ENCODE results near the gene KCNH1. TPM values are rescaled to one million over a fixed set of nuclear protein-coding genes. Genes with fewer than 3 reads are reported as not detected.

The KCNH1 gene
- total RNA-seq, 1 donor from 2014 or later, result 0.21 TPM

DNA sequence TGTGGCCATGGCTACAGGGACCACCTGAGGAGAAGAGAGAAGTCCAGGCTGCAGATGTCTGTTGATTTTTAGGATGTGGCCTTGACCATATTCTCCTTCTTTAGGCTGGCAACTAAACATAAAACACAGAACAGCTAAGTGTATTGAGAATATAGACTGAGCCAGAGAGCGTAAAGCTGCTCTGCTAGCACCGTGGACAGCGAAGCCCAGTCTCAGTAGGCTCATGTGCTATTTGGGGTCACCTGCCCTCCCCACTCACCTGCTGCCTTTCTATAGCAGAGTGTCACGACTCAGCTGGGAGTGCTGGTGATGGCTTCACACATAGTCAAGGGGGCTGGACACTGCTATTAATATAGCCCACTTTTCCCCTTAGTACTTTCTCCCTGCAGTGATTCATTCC lies 278.5 kb downstream of the KCNH1 start:
- no peak overlapping the region for H3K4me3 Mint-ChIP-seq
- TF ChIP-seq, protein P1, sequence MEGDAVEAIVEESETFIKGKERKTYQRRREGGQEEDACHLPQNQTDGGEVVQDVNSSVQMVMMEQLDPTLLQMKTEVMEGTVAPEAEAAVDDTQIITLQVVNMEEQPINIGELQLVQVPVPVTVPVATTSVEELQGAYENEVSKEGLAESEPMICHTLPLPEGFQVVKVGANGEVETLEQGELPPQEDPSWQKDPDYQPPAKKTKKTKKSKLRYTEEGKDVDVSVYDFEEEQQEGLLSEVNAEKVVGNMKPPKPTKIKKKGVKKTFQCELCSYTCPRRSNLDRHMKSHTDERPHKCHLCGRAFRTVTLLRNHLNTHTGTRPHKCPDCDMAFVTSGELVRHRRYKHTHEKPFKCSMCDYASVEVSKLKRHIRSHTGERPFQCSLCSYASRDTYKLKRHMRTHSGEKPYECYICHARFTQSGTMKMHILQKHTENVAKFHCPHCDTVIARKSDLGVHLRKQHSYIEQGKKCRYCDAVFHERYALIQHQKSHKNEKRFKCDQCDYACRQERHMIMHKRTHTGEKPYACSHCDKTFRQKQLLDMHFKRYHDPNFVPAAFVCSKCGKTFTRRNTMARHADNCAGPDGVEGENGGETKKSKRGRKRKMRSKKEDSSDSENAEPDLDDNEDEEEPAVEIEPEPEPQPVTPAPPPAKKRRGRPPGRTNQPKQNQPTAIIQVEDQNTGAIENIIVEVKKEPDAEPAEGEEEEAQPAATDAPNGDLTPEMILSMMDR (conservative IDR thresholded peaks at IDR 0.05), result no peak
- H3K27ac Mint-ChIP-seq (ENCODE audit: unreplicated experiment), result no peak overlapping the region
- H3K27me3 Mint-ChIP-seq (ENCODE audit: low read depth), result peaks cover 3% of the 10 kb centered on the region
- H3K4me1 Mint-ChIP-seq, result peaks cover 13% of the 10 kb centered on the region
- no peak for DNase-seq (ENCODE audit: low read depth, low spot score)
- H3K36me3 Mint-ChIP-seq (ENCODE audit: low read depth), result no peaks in the 10 kb centered on the region
- H3K9me3 Mint-ChIP-seq, result no peaks in the 10 kb centered on the region

DNA sequence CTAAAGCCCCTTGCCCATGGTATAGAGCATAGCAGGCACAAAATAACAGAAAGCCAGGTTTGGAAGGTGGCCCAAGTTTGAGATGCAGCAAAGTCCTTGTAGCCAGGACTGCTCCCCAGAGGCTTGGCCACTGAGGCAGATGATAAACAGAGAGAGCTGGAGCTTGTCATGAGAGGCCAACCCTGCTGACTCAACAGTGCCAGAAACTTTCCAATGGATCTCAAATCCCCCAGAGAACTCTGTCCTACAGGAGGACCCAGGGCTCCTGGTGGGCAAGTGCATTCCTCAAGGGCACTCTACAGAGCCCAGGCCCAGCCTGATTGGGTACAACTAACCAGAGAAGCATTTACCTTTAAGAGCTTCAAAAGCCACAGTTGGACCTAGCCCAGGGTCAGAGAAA lies 280.7 kb downstream of the KCNH1 start:
- no peaks in the 10 kb centered on the region for H3K9me3 Mint-ChIP-seq
- DNase-seq (ENCODE audit: low read depth, low spot score), result no peak
- H3K4me3 Mint-ChIP-seq, result no peak overlapping the region
- no peaks in the 10 kb centered on the region for H3K36me3 Mint-ChIP-seq (ENCODE audit: low read depth)
- H3K27me3 Mint-ChIP-seq (ENCODE audit: low read depth), result peaks cover 3% of the 10 kb centered on the region
- peaks cover 14% of the 10 kb centered on the region for H3K4me1 Mint-ChIP-seq
- H3K27ac Mint-ChIP-seq (ENCODE audit: unreplicated experiment), result no peak overlapping the region
- TF ChIP-seq, protein P1 (conservative IDR thresholded peaks at IDR 0.05), result no peak

GRCh38 chr1:210850556-210850955 lies 283.4 kb downstream of the KCNH1 start:
- TF ChIP-seq, protein P1 (conservative IDR thresholded peaks at IDR 0.05), result no peak
- H3K27ac Mint-ChIP-seq (ENCODE audit: unreplicated experiment), result no peak overlapping the region
- H3K27me3 Mint-ChIP-seq (ENCODE audit: low read depth), result peaks cover 3% of the 10 kb centered on the region
- DNase-seq (ENCODE audit: low read depth, low spot score), result no peak
- no peaks in the 10 kb centered on the region for H3K9me3 Mint-ChIP-seq
- H3K4me3 Mint-ChIP-seq, result no peak overlapping the region
- H3K4me1 Mint-ChIP-seq, result peaks cover 5% of the 10 kb centered on the region
- H3K36me3 Mint-ChIP-seq (ENCODE audit: low read depth), result no peaks in the 10 kb centered on the region

GRCh38 chr1:210848474-210848873 lies 285.5 kb downstream of the KCNH1 start:
- no peak overlapping the region for H3K4me3 Mint-ChIP-seq
- no peak for DNase-seq (ENCODE audit: low read depth, low spot score)
- no peak overlapping the region for H3K27ac Mint-ChIP-seq (ENCODE audit: unreplicated experiment)
- TF ChIP-seq, protein P1 (conservative IDR thresholded peaks at IDR 0.05), result no peak
- H3K27me3 Mint-ChIP-seq (ENCODE audit: low read depth), result no peaks in the 10 kb centered on the region
- H3K36me3 Mint-ChIP-seq (ENCODE audit: low read depth), result no peaks in the 10 kb centered on the region
- H3K4me1 Mint-ChIP-seq, result peaks cover 5% of the 10 kb centered on the region
- no peaks in the 10 kb centered on the region for H3K9me3 Mint-ChIP-seq

GRCh38 chr1:210841926-210842625 lies 291.9 kb downstream of the KCNH1 start:
- H3K27me3 Mint-ChIP-seq (ENCODE audit: low read depth), result peaks cover 3% of the 10 kb centered on the region
- DNase-seq (ENCODE audit: low read depth, low spot score), result no peak
- H3K27ac Mint-ChIP-seq (ENCODE audit: unreplicated experiment), result no peak overlapping the region
- no peaks in the 10 kb centered on the region for H3K4me1 Mint-ChIP-seq
- H3K36me3 Mint-ChIP-seq (ENCODE audit: low read depth), result no peaks in the 10 kb centered on the region
- TF ChIP-seq, protein P1 (conservative IDR thresholded peaks at IDR 0.05), result no peak
- no peaks in the 10 kb centered on the region for H3K9me3 Mint-ChIP-seq
- H3K4me3 Mint-ChIP-seq, result no peak overlapping the region

All from neural crest cell (in vitro differentiated cells).